AML-193 (cell line): ENCODE results near the gene WDR72.
A peak's percentile ranks its signal among the peaks of the same experiment; 100 is the strongest.
"Not testable (repeated sequence)": the region's sequence is repeated elsewhere in the genome, so short reads cannot be mapped to it uniquely, and the experiment has no call there.

Experiments used
- DNase-seq, 2 experiments: peaks; one replicate each; lab custom pipeline; 2025; lab: John Stamatoyannopoulos, UW

The WDR72 gene

DNA sequence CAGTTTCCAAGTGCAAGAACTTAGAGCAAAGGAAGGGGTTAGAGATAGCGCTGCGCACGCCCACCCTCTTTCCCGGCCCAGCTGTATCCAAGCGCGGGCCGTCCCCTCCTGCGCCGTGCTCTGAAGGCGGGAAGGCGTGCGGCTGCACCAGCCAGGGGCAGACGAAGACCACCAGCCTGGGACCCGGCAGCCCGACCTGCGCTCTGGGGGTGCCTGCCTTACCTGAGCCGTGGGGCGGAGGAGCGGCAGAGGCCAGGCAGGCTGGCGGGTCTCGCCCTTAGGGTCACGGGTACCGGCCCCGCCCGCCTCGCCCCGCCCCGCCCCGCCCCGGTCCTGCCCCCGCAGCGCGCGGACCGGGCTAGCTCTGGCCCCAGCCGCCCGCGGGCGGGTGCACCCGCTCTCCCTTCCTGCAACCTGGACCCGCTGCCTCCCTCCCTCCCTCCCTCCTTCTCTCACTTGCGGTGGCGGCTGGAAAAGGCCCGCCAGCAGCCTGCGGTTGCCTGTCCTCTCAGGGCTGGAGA lies at the start of gene WDR72:
TSS of gene WDR72 (minus strand) at position 253 of the 521 bp plus-strand sequence. CDS start 26,514 bp downstream, outside the sequence.
- no peak for DNase-seq

DNA sequence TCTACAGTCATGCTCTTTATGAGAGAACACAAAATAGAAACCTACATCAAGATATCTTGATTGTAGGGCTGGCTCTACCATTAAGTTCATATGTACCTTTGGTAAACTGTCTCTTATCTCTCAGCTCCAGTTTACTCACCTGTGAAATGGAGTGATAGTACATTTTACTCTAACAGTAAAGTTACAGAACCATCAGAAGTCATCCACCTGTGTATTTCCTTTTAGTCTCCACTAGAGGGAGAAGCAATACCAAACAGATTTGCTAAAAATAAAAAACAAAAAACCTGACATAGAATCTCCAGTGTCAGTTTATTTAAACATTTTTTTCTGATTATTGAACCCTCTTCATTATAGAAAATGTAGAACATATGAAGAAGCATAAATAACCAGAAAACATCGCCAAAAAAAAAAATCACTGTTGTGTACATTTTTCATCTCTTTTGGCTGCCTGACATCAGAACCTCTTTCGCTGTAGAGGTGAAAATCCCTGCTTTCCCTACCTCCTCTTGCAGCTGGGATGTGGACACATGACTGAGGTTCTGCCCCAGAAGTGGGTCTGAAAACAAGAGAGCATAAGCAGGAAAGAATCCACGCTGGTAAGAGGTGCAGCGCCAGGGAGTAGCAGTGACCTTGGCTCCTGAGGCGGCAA lies 48.7 kb upstream of the WDR72 start:
- peak in 1 of 2 experiments; percentile 2 for DNase-seq

DNA sequence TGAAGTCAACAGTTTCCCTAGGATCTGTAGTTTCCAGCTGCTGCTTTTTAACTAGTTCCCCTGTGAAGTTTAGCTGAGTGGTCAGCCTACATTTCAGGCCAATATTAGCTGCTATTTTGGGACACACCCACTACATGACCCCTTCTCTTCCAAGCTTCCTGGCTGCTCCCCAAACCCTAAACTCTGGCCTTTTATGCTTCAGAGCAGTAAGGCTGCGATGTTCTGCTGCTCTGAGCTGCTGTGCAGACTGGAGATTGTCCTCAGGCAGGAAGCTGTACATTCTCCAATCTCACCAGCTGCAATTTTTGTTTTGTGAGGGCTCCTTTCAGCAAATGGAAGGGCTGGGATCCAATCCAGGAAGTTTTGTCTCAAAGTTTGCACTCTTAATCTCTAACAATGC lies 48.0 kb upstream of the WDR72 start:
- no peak for DNase-seq

DNA sequence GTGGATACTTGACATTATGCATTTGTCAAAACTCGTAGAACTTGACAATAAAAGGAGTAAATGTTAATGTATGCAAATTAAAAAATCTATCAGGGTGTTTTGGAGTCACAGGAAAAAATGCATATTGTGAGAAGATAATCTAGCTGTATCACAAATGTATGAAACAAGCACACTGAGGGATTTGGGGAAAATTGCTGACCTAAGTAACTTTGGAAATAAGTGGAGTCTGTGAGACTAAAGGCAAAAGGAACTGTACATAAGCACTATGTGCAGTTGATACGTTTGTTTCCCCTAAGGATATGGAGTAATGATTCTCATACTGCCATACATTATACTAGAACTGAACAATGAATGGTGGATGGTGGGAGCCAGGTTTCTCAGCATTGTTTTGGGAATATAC lies 43.2 kb upstream of the WDR72 start:
- DNase-seq: no peak

DNA sequence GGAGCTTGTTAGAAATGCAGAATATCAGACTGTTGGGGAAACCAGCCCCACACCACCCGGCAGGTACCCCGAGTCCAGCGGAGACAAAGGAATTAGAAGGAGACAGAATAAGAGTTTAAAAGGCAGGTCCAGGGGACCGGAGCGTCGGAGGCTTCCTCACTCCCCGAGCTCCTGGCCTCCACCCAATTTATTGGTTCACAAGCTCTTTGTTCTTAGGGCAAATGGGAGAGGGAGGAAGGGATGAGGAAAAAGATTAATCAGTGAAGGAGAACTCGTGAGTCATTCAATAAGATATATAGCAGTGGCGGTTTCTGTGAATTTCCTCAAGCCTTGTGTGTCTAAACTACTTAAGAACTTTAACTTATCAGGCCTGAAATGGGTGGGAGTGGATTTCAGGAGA lies 32.1 kb upstream of the WDR72 start:
- DNase-seq: no peak

DNA sequence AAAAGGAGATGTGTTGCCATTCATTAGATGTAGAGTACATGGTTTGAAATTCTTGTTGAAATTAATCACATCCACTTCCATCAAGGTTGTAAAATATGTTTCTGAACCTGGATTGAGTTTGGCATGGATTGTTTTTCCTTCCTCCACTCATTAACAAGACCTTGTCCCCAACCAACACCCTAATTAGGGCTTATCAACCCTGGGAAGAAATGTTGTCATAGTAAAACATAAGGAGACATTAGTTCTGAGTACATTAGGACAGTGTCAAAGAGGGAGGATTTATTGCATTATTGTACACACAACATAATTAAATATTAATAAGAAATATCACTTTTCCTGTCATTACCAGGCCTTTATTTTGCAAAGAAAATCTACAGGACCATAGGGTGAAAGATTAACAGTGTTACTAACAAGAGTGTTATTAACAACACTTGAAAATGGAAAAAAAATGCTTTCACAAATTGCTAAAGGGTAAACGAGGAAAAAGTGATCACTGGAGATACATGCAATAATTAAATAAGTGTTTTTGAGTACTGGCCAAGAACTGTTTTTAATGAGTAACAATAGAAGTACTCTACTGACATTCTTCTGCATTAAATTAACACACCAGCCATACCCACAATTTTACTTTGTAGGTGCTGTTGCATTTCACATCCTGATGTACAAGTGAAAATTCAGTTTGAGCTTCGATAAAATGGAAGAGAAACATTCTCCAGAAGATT lies 30.4 kb upstream of the WDR72 start:
- DNase-seq: no peak

DNA sequence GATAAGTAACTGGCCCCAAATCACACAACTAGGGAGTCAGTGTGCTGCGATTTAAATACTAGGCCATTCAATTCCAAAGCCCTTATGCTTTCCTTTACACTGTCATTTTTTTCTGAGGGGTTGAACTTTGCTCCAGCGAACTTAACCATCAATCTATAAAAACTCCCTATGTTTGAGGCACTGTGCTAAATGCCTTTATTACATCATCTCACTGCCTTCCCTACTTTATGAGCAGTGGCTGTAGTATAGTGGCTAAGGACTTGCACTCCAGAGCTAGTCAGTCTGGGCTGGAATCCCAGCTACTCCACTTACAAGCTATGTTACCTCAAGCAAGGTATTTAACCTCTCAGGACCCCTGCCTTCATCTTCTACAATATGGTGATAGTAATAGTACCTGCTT lies 26.9 kb upstream of the WDR72 start:
- DNase-seq: no peak

DNA sequence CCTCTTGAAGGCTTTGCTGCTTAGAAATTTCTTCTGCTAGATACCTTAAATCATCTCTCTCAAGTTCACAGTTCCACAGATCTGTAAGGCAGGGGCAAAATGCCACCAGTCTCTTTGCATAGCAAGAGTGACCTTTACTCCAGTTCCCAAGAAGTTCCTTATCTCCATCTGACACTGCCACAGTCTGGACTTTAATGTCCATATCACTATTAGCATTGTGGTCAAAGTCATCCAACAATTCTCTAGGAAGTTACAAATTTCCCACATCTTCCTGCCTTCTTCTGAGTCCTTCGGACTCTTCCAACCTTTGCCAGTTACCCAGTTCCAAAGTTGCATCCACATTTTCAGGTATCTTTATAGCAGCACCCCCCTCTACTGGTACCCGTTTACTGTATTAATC lies 25.8 kb upstream of the WDR72 start:
- DNase-seq: not testable (repeated sequence)

DNA sequence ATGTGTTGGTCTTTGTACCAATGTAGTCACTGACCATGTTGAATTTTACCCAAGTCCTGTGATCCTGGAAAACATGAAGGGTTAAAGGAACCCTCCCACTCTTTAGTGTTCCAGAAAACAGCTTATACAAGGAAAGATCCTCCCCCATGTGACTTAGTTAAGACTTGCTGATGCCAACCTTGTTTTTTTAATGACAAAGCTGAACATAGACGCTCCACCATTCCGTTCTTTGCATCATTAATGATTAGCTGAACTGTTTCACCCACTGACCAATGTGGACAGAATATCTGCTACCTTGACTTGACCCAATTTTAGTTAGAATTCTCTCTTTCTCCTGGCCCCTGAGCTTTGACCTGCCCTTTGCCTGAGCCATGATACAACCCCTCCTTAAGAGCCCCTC lies 3.5 kb upstream of the WDR72 start:
- DNase-seq: no peak

DNA sequence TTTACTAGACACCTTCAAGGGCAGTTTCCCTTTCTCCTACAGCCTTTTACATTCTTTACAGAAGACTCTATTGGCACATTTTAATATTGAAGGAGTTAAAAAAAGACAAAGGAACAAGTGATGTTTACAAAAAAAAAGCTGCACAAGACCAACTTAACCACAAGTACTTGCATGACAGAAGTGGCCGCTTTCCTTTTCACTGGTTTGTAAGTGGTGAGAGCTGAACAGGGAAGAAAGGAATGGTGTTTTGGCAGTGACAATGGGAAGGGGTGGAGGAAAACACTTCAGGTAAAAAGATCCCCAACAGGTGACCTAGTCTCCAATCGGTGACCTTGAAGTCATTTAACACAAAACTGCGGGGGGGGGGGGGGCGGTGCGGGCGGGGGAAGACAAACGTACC lies 1.1 kb downstream of the WDR72 start:
- no peak for DNase-seq

DNA sequence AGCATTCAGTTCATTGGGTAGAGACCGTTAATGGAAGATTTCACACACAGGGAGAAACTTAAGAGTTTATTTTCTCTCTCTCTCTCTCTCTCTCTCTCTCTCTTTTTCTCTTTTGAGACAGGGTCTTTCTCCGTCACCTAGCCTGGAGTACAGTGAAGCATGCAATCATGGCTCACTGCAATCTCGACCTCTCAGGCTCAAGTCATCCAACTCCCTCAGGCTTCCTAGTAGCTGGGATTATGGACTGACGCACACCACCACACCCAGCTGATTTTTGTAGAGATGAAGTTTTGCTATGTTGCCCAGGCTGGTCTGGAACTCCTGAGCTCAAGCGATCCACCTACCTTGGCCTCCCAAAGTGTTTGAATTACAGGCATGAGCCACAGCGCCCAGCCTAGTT lies 1.6 kb downstream of the WDR72 start:
- no peak for DNase-seq

DNA sequence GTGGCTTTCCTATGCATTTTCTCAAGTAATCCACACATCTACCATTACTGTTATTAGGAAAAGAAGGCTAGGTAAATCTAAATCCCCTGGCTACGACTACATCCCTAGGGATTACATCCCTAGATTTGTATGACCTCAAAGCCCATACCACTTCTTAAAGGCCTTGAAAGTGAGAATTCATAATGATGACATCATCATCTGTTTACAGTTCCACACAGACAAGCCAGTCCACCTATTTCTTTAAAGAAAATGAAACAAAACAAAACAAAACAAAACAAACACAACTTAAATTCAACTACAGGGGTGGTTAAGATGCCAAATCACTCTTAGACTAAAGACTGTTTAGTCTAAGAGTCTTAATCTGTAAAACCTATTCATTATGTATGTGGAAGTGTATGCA lies 5.7 kb downstream of the WDR72 start:
- no peak for DNase-seq

DNA sequence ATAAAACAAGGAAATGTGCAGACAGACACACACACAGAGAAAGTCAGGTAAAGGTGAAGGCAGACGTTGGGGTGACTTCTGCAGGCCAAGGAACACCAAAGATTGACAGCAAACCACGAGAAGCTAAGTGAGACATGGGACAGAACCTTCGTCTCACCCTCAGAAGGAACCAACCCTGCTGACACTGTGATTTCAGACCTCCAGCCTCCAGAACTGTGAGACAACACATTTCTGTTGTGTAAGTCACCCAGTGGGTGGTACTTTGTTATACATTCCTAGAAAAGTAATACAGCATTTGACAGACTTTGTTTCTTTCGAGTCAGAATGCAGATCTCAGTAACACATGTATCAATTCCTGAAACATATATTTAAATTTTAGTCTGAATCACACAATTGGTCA lies 7.1 kb downstream of the WDR72 start:
- DNase-seq: no peak

DNA sequence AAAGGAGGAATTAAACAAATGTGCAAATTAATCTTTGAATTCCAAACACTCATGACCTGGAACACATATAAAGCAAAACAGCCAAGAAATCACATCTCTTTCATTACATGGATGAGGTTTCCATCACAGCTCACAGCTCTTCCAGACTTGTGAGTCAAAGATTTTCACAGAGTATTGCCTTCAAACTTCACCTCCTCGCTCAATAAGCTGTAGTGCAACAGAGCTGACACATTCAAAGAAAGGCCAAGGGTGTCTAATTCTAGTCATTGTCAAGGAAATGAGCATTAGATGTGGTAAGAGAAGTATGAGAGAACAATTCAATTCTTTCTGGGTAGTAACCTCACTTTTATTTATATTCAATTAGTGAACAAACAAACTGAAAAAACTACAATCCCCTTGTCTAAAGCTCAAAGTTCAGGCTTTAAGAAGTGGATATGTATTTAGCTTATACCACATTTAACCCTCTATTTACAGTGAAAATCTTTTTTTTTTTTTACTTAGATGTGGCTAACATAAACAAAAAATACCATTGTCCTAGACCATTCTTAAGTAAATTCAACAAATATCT lies 11.9 kb downstream of the WDR72 start:
- DNase-seq: no peak

DNA sequence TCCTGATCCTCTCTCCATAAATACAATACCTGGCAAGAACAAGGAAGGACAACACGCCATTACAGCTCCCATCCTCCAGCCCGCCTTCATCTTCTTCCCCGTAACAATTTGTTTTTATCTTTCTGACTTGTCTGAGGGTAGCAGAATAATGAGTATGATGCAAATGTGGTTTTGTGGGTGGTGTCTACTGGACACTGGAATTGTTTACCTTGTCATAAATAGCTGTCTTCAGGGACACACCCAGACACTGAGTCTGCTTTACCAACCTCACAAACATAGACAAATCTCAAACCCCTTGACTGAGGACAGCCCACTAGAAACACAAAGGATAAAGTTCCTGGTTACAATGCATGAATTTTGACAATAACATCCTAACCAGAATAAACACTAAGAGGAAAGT lies 13.4 kb downstream of the WDR72 start:
- DNase-seq: no peak

DNA sequence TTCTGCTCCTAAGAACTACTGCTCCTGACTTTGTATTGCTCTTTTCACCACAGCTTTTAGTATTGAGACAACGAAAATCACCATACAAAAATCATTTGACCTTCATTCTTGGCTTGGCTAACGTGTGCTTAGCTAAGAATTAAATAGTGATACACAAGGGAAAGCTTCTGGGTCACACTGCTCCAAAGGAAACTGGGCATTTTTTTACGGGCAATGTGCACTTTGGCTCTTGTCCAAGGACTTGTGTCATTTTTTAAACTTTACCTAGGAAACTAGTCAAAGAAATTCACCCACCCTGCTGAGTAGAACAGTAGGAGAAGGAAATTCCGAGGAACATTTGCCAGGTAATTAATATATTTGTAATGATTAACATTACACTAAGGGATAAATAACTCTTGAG lies 19.8 kb downstream of the WDR72 start:
- DNase-seq: no peak

DNA sequence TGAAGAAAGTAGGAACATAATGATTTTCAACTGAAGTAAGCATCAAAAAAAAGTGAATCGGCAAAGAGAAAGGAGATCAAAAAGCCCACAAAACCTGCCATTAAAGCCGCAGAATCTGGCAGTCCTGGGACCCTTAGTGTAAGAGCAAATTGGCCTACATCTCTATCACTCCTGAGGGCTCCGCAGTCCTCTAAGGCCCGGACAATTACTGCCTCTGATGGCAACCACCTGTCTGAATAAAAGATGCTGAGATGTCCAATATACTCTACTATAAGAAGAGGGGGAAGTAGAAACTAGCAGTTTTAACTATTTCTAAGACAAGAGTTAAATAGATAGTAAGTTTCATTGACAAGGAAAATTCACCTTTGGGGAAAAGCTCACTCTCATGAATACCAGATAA lies 20.3 kb downstream of the WDR72 start:
- no peak for DNase-seq

DNA sequence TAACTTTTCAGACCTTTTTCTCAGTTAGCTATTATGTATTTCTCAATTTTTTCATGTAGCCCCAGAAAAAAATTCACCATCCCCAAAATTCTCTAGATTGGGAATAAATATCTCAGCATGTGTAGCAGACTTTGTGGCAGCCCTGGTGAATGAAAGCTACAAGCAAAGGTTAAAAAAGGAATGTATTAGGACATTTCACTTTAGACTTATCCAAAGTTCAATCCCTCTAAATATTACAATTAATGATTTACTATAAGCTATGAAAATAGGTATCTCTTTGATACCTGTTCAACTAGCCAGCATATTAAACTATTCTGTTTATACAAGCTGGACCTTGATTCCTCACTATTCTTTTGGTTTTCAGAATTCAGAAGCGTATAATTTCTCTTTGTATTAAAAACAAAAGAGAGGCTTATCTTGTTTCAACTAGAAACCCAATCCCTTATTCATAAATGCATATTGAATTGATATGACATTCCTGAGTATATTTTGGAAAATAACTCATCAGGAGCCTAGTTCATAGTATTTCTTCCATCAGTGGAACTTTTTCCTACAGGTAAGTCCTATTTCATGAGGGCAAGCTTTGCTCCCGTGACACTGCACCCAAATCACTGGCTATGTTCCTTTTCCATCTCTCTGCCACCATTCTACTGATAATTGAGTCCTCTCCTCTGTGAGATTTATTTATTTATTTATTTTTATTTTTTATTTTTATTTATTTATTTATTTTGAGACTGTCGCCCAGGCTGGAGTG lies 38.0 kb downstream of the WDR72 start:
- DNase-seq: no peak

DNA sequence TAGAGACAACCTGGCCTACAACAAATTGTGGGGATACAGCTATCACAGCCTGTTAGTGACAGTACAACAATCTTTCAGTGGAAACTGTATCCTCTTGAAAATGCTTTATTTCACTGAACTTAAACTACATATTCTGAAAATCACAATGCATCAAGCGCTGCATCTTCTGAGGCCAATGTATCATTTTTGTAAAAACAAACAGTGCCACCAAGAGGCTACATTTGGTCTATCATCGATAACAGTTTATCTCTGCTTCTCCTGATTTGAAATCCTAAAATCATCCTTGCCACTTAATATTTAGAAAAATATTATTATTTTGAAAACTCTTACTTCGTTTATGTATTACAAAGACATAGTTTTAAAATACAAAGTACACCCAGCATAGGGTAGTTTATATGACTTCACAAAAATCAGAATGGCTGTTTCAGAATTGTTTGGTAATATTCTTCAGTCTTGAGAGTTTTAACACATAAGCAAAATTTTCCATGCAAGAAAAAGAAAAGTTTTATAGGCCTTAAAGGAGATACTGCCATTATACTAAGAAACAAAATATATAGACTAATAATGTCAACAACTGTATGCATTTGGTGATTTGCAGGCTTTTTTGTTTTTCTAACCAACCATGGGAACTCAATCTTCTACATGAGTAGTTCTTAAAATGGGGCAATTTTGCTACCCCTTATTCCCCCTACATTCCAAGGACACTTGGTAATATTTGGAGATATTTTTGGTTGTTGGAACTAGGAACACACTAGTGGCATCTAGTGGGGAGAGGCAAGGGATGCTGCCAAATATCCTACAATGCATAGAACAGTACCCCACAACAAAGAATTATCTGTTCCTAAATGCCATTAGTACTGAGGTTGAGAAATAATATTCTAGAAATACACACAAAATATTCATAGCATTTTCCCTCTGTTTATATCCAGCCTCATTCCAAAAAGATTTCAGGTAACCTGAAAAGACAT lies 42.3 kb downstream of the WDR72 start:
- peak in 1 of 2 experiments; percentile 3 for DNase-seq

DNA sequence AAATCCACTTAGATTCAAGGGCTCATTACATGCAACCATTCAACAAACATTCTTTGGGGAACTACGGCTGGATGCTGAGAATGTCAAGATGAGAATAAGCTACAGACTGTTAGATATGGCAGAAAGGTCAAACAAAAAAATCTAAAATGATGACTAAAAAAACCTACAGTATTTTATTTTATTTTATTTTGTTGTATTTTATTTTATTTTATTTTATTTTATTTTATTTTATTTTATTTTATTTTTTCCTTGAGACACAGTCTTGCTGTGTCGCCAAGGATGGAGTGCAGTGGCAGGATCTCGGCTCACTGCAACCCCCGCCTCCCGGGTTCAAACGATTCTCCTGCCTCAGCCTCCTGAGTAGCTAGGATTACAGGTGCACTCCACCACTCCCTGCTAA lies 46.2 kb downstream of the WDR72 start:
- DNase-seq: no peak

DNA sequence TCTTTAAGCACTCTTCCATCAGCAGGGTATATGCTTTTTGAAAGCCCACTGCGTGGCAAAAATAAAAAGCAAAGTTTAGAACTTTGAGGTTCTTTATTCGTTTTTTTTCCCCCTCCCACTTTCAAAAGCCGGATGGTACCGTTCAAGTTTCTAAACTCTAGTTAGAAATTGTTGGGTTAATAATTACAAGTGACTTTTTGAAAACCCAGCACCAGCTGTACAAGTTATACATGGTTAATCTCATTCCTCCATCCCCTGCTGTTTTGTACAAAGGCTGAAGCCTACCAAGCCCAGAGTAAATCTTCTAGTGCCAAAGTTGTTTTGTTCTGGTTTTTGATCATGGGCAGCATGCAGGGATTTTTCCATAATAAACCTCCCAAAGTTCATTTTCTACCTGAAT lies 48.6 kb downstream of the WDR72 start:
- DNase-seq: no peak
